ENCODE data around the gene LEMD3.

DNA sequence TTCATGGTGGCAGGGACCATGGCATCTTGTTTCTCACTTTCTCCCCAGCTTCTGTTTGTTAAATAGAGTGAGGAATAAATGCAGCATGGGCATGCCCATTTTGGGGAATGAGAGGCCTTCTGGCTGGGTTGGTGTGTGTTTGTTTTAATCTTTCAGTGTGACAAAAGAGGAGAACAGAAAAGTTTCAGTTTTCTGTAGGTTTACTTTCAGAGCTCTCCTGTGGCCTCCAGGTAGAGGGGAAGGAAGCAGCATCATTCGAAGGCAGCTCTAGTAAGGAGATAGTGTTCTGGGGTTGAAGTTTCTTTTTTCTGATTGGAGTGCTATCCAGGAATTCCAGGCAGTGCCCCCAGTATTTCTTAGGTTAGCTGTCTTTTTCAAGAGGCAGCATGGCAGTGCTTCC, 124.4 kb downstream of the LEMD3 start:
- no peak for TF ChIP-seq POLR2A (IDR thresholded peaks at IDR 0.05)
- TF ChIP-seq, protein P1, sequence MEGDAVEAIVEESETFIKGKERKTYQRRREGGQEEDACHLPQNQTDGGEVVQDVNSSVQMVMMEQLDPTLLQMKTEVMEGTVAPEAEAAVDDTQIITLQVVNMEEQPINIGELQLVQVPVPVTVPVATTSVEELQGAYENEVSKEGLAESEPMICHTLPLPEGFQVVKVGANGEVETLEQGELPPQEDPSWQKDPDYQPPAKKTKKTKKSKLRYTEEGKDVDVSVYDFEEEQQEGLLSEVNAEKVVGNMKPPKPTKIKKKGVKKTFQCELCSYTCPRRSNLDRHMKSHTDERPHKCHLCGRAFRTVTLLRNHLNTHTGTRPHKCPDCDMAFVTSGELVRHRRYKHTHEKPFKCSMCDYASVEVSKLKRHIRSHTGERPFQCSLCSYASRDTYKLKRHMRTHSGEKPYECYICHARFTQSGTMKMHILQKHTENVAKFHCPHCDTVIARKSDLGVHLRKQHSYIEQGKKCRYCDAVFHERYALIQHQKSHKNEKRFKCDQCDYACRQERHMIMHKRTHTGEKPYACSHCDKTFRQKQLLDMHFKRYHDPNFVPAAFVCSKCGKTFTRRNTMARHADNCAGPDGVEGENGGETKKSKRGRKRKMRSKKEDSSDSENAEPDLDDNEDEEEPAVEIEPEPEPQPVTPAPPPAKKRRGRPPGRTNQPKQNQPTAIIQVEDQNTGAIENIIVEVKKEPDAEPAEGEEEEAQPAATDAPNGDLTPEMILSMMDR (IDR thresholded peaks at IDR 0.05): no peak

All from uterus (tissue), 2 donors.